Stimulated activated naive CD8-positive, alpha-beta T cell treated with anti-CD3 and anti-CD28 coated beads, Interleukin-15, Interleukin-2, amounts not matched to agents 100 ng/mL and 50 ng/mL, for 24 hours (primary cell): ENCODE measurements around the gene USP12.

Experiments
- H3K27ac Mint-ChIP-seq: one replicate; pipeline ENCODE4 v1.8.0; 2021; ENCODE audit warnings: mild to moderate bottlenecking, mixed read lengths
- H3K27me3 Mint-ChIP-seq: one replicate; pipeline ENCODE4 v1.8.0; 2021; ENCODE audit warnings: mixed read lengths
- H3K36me3 Mint-ChIP-seq: one replicate; pipeline ENCODE4 v1.8.0; 2021; ENCODE audit warnings: low read depth, mixed read lengths
- H3K4me1 Mint-ChIP-seq: one replicate; pipeline ENCODE4 v1.8.0; 2021; ENCODE audit warnings: low read depth, mixed read lengths
- H3K4me3 Mint-ChIP-seq: one replicate; pipeline ENCODE4 v1.8.0; 2021; ENCODE audit warnings: mild to moderate bottlenecking, mixed read lengths
- H3K9me3 Mint-ChIP-seq: one replicate; pipeline ENCODE4 v1.8.0; 2021; ENCODE audit warnings: mixed read lengths

The USP12 gene

DNA sequence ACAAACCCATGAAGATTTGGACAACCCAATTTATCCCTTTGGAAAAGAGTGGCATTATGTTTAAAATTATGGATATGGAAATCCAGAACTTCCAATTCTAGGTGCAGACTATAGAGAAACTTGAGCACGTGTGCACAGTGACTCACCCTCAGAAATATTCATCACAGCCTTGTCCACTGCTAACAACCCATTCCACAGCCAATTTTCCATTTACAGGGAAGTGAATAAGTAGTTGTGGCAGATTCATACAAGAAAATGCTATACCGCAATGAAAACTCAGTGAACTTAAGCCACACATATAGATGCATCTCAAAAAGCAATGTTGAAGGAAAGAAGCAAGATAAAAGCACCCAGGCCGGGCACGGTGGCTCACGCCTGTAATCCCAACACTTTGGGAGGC, 133.3 kb downstream of the USP12 start:
- no peak overlapping the region for H3K4me3 Mint-ChIP-seq
- peaks cover 21% of the 10 kb centered on the region for H3K27me3 Mint-ChIP-seq
- no peak overlapping the region for H3K27ac Mint-ChIP-seq

DNA sequence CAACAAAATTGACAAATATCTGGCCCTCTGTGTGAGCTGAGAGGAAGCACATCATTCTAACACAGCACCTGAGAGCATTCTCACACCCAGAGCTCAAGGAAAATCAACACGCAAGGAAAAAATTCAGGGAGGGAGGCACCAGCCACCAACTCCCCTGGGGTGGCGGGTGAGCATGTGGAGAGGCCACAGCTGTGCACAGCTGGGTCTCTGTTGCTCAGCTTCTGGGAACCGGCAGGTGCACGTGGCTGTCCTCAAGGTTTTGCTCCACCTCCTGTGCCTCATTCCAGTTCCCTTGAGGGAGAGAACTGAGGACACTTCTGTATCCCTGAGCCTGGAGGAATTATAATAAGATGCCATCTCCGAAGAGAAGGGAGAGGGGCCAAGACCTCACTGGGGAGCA, 134.0 kb downstream of the USP12 start:
- no peak overlapping the region for H3K27ac Mint-ChIP-seq
- peaks cover 27% of the 10 kb centered on the region for H3K27me3 Mint-ChIP-seq
- H3K4me1 Mint-ChIP-seq, result no peaks in the 10 kb centered on the region
- no peaks in the 10 kb centered on the region for H3K9me3 Mint-ChIP-seq
- H3K36me3 Mint-ChIP-seq, result no peaks in the 10 kb centered on the region
- H3K4me3 Mint-ChIP-seq, result no peak overlapping the region

More for the DNA sequence above, 133.3 kb downstream of the USP12 start:
- Mint-ChIP-seq H3K4me1 (peaks cover 6% of the 10 kb centered on the region), H3K36me3 (no peaks in the 10 kb centered on the region), H3K9me3 (no peaks in the 10 kb centered on the region)

DNA sequence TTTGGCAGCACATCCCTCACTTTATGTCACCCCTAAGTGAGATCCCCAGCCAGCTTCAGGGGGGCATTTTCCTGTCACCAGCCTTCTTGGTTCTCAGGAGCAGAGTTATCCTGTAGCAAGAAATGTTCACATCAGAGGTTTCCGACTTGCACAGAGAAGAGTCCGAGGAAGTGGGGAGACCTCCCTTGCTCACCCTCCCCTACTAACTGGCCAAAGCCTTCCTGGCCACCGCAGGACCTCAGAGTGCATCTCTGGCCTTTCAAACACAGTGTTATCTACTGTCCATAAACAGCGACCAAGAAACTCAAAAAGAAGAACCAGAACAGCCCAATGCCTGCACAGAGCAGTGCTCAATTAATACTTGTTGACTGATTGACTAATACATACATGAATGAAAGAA, 134.4 kb downstream of the USP12 start:
- no peak overlapping the region for H3K4me3 Mint-ChIP-seq
- no peaks in the 10 kb centered on the region for H3K36me3 Mint-ChIP-seq
- peaks cover 27% of the 10 kb centered on the region for H3K27me3 Mint-ChIP-seq
- no peak overlapping the region for H3K27ac Mint-ChIP-seq
- H3K4me1 Mint-ChIP-seq, result no peaks in the 10 kb centered on the region
- no peaks in the 10 kb centered on the region for H3K9me3 Mint-ChIP-seq

DNA sequence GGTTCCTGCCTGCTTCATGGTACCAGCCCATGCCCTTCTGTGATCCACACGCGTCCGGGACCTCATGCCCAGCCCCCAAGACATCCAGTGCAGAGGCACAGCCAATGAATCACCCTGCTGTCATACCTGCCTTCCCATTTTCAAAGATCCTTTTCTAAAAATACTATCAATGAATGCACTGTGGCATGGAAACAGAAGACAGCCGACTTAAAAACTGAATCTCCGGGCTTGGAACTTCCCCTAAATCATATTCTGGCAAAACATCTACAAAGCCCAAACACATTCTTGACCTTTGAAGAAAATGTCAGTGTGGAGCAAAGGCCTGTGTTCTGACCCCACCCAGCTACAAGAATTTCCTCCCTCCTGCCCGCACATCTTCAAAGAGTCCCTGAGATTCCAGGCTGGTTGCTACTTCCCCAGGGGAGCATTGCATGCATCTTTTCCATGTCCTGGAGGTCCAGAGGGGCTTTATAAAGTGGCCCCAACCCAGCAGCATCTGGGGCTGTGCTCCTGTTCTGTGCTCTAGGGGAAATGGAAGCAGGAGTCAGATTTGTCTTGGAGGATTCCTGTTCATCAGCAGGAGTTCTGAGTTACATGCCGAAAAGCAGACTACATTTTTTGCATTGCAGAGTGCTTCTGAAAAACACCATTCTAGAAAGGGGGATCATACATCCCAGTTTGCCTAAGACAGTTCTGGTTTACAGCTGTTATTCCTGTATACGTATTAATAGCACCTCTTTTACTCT, 135.2 kb downstream of the USP12 start:
- H3K27me3 Mint-ChIP-seq, result peaks cover 27% of the 10 kb centered on the region
- H3K9me3 Mint-ChIP-seq, result no peaks in the 10 kb centered on the region
- no peaks in the 10 kb centered on the region for H3K4me1 Mint-ChIP-seq

DNA sequence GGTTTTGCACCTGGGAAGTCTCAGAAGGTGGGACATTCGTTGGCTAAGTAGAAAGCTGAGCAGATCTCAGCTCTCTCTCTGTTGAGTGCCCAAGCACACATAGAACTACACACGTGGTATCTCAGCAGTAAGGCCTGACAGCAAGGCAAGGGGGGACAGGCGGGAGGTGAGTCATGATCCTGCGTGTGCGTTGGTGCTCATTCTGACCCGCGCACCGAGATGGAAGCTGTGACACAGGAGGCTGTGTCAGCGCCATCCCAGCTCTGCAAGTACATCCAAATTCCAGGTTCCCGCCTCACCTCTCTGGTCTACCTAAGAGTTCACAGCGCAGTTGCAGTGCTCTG, 135.7 kb downstream of the USP12 start:
- Mint-ChIP-seq H3K9me3 (no peaks in the 10 kb centered on the region), H3K4me3 (no peak overlapping the region), H3K36me3 (no peaks in the 10 kb centered on the region), H3K4me1 (no peaks in the 10 kb centered on the region), H3K27me3 (peaks cover 27% of the 10 kb centered on the region), H3K27ac (no peak overlapping the region)

More for the DNA sequence above, 135.2 kb downstream of the USP12 start:
- H3K4me3 Mint-ChIP-seq, result no peak overlapping the region
- H3K27ac Mint-ChIP-seq, result no peak overlapping the region
- H3K36me3 Mint-ChIP-seq, result no peaks in the 10 kb centered on the region

DNA sequence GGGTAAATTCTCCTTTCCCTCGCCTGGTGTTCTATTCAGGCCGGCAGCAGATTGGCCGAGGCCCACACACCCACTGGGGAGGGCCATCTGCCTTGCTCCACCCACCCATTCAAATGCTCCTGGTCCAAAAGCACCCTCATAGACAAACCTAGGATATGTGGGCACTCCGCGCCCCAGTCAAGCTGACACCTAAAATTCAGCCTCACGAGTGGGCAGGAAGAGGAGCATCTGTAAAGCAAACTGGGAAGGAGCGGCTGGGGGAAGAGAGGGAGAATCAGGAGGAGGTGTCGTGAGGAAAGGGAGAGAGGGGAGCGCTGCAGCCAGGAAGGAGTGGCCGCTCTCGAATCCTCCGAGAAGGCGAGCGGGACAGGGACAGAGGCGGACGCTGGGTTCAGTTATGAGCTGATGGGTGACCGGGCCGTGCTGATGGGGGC, 136.9 kb downstream of the USP12 start:
- Mint-ChIP-seq H3K36me3 (no peaks in the 10 kb centered on the region), H3K27me3 (peaks cover 27% of the 10 kb centered on the region), H3K4me3 (no peak overlapping the region), H3K9me3 (no peaks in the 10 kb centered on the region), H3K27ac (no peak overlapping the region), H3K4me1 (no peaks in the 10 kb centered on the region)

DNA sequence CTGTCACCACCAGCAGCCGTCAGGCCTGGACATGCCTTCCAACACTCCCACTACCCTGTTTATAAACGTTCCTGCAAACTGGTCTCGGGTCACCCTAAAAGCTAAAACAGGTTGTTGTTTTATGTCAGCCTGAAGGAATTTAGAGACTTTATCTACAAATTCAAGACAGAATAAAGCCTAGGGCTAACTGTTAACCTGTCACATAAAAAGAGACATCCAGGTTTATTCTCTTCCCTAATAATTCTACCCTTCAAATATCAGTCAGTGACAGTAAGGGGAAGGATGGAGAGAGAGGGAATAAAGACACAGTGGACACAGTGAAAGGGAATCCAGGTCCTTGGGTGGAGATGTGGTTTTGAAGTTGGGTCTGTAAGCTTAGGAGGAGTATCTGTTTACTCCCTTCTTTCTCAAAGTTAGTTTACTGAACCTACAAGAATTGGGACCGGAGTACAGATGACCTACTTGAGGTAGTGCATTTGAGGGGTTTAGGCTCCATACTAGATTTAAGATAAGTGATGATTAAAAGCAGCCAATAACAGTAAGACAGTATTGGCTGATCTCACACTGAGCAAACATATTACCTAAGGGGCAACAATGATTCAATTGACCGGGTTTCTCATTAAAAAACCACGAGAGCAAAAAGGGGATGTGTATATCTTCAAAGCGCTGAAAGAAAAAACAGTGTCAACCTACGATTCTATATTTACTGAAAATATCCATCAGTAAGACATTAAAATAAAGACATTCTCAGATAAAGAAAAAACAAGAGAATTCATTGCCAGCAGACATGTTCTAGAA, 142.7 kb downstream of the USP12 start:
- no peak overlapping the region for H3K4me3 Mint-ChIP-seq
- no peaks in the 10 kb centered on the region for H3K9me3 Mint-ChIP-seq
- H3K27me3 Mint-ChIP-seq, result peaks cover 31% of the 10 kb centered on the region
- H3K36me3 Mint-ChIP-seq, result no peaks in the 10 kb centered on the region
- peaks cover 4% of the 10 kb centered on the region for H3K4me1 Mint-ChIP-seq
- H3K27ac Mint-ChIP-seq, result no peak overlapping the region

DNA sequence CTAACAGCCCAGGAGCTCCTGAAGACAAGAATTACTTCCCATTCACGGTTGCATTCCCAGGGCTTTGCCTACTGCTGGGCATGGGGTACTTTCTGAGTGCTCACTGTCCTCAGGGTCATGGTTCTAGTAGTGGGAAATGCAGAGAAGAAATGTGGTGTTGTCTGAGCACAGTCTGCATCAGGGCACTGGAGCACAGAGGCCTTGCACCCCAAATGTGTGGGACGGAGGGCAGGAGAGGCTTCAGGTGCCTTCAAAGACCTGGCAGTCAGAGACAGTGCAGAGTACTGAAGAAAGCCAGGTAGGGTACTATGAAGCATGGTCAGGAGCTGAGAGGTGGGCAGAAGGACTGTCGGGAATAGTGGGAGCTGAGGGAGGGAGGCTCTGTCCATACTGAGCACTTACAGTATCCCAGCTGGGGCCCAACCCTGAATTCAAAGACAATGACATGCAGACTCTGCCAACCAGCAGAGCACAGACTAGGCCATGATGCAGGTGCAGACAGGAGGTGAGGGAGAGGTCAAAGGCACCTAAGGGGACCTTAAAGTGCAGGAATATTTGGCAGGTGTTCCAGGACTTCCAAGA, 144.4 kb downstream of the USP12 start:
- Mint-ChIP-seq H3K4me1 (peaks cover 4% of the 10 kb centered on the region), H3K36me3 (no peaks in the 10 kb centered on the region), H3K4me3 (no peak overlapping the region), H3K9me3 (no peaks in the 10 kb centered on the region), H3K27me3 (peaks cover 25% of the 10 kb centered on the region), H3K27ac (no peak overlapping the region)

DNA sequence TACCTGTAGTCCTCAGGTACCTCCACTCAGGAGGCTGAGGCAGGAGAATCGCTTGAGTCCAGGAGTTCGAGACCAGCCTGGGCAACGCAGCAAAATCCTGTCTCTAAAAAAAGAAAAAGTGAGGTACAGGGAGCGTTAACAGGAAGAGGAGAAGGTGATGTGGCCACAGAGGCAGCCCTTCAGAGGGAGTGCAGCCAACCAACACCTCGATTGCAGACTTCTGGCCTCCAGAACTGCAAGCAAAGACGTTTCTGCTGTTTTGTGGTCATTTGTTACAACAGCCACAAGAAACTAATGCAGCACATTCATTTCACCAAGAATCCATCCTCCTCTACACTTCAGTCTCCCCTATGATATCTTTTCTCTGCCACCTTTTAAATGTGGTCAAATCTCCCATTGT, 145.2 kb downstream of the USP12 start:
- no peaks in the 10 kb centered on the region for H3K36me3 Mint-ChIP-seq
- no peak overlapping the region for H3K27ac Mint-ChIP-seq
- peaks cover 4% of the 10 kb centered on the region for H3K4me1 Mint-ChIP-seq
- H3K4me3 Mint-ChIP-seq, result no peak overlapping the region
- H3K27me3 Mint-ChIP-seq, result peaks cover 25% of the 10 kb centered on the region
- H3K9me3 Mint-ChIP-seq, result no peaks in the 10 kb centered on the region

DNA sequence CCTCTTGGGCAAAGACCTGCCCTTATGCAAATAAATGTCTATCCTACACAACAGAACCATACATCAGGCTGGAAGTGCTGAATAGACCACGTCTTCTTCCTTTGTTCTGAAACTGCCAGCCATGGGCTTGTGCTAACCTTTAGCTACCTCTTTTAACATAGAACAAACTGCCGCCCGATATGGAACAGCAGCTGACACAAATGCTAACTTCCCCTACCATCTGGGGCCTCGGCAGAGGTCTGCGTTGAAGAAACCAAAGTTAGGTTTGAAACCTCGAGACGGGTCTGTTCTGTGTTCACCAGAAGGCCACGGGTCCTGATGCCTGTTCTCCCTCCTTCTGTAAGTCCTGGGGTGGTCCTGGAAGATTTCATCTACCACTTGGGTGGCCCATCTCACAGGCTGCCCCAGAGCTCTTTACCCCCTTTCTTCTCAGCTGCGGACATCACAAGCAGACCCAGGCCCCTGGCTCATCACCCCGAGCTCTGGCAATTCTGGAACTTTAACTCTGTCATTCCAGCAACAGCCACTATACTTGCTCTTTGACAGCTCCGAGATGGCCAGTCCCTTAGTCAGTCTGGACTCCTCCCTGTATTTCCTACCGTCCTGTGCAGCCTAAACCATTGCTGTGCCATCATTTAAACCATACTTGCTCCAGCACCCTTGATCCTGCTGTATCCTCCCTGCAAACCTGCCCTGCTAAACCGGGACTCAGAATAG, 146.7 kb downstream of the USP12 start:
- Mint-ChIP-seq H3K27me3 (peaks cover 25% of the 10 kb centered on the region), H3K36me3 (no peaks in the 10 kb centered on the region), H3K27ac (no peak overlapping the region), H3K4me3 (no peak overlapping the region), H3K9me3 (no peaks in the 10 kb centered on the region), H3K4me1 (peaks cover 4% of the 10 kb centered on the region)

DNA sequence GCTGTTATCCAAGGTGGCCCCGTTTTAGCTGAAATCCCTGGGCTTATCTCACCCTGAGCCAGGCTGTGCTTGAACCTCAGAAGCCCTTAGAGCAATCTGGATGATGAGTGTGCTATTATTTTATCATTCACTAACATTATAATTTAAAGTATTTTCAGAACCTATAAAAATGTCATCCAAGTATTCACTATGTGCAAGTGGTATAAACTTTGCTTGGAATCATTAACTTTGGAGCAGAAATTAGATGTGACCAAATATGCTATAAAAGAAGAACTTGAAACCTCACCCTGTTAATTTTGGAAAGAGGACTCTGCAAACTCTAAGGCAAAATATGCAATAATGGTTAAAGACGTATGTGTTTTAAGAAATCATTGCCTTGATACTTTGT, 147.5 kb downstream of the USP12 start:
- peaks cover 4% of the 10 kb centered on the region for H3K4me1 Mint-ChIP-seq
- H3K9me3 Mint-ChIP-seq, result no peaks in the 10 kb centered on the region
- H3K4me3 Mint-ChIP-seq, result no peak overlapping the region
- no peak overlapping the region for H3K27ac Mint-ChIP-seq
- peaks cover 21% of the 10 kb centered on the region for H3K27me3 Mint-ChIP-seq
- H3K36me3 Mint-ChIP-seq, result no peaks in the 10 kb centered on the region

DNA sequence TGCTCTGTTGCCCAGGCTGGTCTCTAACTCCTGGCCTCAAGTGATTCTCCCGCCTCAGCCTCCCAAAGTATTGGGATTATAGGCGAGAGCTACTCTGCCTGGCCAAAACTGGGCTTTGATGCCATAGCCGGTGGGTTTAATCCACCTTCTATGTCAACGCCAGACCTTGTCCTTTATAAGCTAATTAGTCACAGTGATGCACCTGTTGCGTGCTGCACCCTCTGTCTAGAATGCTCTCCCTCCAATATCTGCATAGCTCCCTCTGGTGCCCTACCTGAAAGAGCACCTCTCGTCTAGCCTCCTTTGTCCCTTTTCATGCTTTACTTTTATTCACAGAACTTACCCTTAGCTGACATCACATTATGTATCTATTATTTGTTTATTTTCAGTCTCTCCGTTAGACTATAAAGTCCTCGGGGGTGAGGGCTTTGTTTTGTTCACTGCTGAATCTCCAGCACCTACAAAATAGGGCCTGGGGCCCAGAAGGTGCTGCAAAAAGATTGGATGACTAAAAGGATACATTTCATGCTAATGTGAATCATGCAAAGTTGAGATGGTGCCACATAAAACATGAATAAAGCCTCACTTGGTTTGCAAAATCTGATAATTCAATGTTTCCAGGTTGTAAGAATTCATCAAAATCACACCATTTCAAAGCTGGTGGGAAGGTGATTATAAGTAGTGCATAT, 148.1 kb downstream of the USP12 start:
- Mint-ChIP-seq H3K27me3 (peaks cover 17% of the 10 kb centered on the region), H3K27ac (no peak overlapping the region), H3K9me3 (no peaks in the 10 kb centered on the region), H3K4me3 (no peak overlapping the region), H3K36me3 (no peaks in the 10 kb centered on the region), H3K4me1 (peaks cover 4% of the 10 kb centered on the region)

DNA sequence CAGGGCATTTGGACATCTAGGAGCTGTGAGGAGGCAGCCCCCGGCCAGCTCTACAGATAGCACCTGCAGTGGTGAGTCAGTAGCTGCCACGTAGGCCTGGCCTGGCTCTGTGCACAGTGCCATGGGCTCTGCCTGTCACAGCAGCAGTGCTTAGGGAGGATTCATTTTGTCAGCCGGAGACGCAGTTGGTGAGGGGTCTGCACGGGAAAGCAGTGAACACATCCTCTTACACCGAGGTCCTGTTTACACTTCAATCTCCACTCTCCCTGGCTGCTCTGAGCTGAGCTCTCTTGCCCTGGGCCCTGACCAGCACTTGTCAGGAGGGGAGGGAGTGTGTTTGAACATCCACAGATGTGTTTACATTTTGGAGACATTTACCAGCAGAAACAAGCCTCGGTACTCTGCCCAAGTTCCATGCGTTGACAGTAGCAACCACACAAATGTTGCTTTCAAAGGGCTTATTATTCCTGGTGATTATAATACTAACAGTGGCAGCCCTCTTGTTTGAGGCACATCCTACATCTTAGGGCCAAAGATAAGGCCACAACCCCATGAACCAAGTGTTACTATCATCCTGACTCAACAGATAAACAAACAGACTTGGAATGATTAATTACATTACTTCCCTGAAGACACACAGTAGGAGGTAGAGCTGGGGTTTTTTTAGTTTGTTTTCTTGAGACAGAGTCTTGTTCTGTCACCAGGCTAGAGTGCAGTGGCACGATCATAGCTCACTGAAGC, 148.9 kb downstream of the USP12 start:
- H3K27me3 Mint-ChIP-seq, result peaks cover 14% of the 10 kb centered on the region
- peaks cover 4% of the 10 kb centered on the region for H3K4me1 Mint-ChIP-seq
- H3K27ac Mint-ChIP-seq, result no peak overlapping the region
- no peaks in the 10 kb centered on the region for H3K9me3 Mint-ChIP-seq
- H3K36me3 Mint-ChIP-seq, result no peaks in the 10 kb centered on the region
- H3K4me3 Mint-ChIP-seq, result no peak overlapping the region

DNA sequence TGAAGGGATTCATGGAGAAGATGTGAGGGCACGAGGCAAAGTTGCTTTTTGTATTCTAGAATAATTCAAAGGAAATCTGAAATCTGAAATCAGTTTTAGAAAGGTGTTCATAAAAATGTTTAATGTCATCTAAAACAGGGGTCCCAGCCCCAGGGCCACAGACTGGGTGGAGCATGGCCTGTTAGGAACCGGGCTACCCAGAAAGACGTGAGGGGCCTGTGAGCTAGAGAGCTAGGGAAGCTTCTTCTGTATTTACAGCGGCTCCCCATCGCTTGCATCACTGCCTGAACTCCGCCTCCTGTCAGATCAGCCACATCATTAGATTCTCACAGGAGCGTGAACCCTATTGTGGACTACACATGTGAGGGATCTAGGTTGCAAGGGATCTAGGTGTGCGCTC, 151.2 kb downstream of the USP12 start:
- H3K27ac Mint-ChIP-seq, result no peak overlapping the region
- no peaks in the 10 kb centered on the region for H3K4me1 Mint-ChIP-seq
- H3K9me3 Mint-ChIP-seq, result no peaks in the 10 kb centered on the region
- H3K27me3 Mint-ChIP-seq, result no peaks in the 10 kb centered on the region
- H3K36me3 Mint-ChIP-seq, result no peaks in the 10 kb centered on the region
- no peak overlapping the region for H3K4me3 Mint-ChIP-seq
